OCI-LY7 (cell line): Measurements from ENCODE around the gene METTL27. TPM values are rescaled to one million over a fixed set of nuclear protein-coding genes. Genes with fewer than 3 reads are reported as not detected.
"Not testable (repeated sequence)": the region's sequence is repeated elsewhere in the genome, so short reads cannot be mapped to it uniquely, and the experiment has no call there.

Source experiments
- BruUV-seq: library from RNA; stranded (reverse); fragments of 400-500 nt; replicated peaks from 2 replicates; lab custom pipeline; 2021; lab: Mats Ljungman, UMichigan
- CTCF ChIA-PET: fragments of 300-600 bp; sonication (Branson Sonifier 250); formaldehyde crosslinking; loops from one replicate; lab custom pipeline; 2022; ENCODE audit warnings: antibody characterized with exemption; ENCODE audit not compliant: unreplicated experiment; lab: Charles Lee
- POLR2A ChIA-PET: fragments of 300-600 bp; sonication (Branson Sonifier 250); formaldehyde crosslinking; loops from one replicate; lab custom pipeline; 2022; ENCODE audit warnings: antibody characterized with exemption; lab: Charles Lee
- DNase-seq: peaks from one replicate; pipeline ENCODE4 v3.0.0-alpha.2; 2015; ENCODE audit warnings: low spot score
- H2AFZ ChIP-seq: fragments of 200-600 bp; sonication (generic), shearing (Covaris generic); 2 replicates; pipeline ENCODE4 v1.6.1; 2014; ENCODE audit warnings: mild to moderate bottlenecking, antibody characterized with exemption, low read length, moderate library complexity
- H3K27ac ChIP-seq: fragments of 200-600 bp; sonication (generic); 2 replicates; pipeline ENCODE4 v1.5.1; 2014; ENCODE audit warnings: mixed run types, low read depth, mild to moderate bottlenecking, moderate library complexity, low read length, inconsistent platforms; ENCODE audit not compliant: poor library complexity, severe bottlenecking
- H3K36me3 ChIP-seq: fragments of 200-600 bp; sonication (generic); 2 replicates; pipeline ENCODE4 v1.6.1; 2014; ENCODE audit warnings: mild to moderate bottlenecking, antibody characterized with exemption, low read length, moderate library complexity, mixed read lengths; ENCODE audit not compliant: insufficient read depth
- H3K4me1 ChIP-seq: fragments of 200-600 bp; sonication (generic); 2 replicates; pipeline ENCODE4 v1.5.1; 2014; ENCODE audit warnings: mild to moderate bottlenecking, low read length; ENCODE audit not compliant: insufficient read depth, poor library complexity, severe bottlenecking
- H3K4me2 ChIP-seq: fragments of 200-600 bp; sonication (generic); 2 replicates; pipeline ENCODE4 v1.6.1; 2014; ENCODE audit warnings: mild to moderate bottlenecking, low read length
- H3K4me3 ChIP-seq: fragments of 200-600 bp; sonication (generic); 2 replicates; pipeline ENCODE4 v1.5.1; 2014; ENCODE audit warnings: mild to moderate bottlenecking, low read depth, low read length; ENCODE audit not compliant: poor library complexity, severe bottlenecking
- H3K79me2 ChIP-seq: fragments of 200-600 bp; sonication (generic); 2 replicates; pipeline ENCODE4 v1.6.1; 2016; ENCODE audit warnings: low read depth, mild to moderate bottlenecking, low read length, moderate library complexity, mixed read lengths; ENCODE audit not compliant: insufficient read depth
- H3K9me2 ChIP-seq: fragments of 200-600 bp; sonication (generic); 2 replicates; pipeline ENCODE4 v1.6.1; 2016; ENCODE audit warnings: mild to moderate bottlenecking, low read length, mixed read lengths; ENCODE audit not compliant: insufficient read depth
- H3K9me3 ChIP-seq: fragments of 200-600 bp; sonication (generic); 2 replicates; pipeline ENCODE4 v1.6.1; 2014; ENCODE audit warnings: mild to moderate bottlenecking, mixed run types, low read length, mixed read lengths
- H4K20me1 ChIP-seq: fragments of 200-600 bp; sonication (generic); 2 replicates; pipeline ENCODE4 v1.6.1; 2014; ENCODE audit warnings: mild to moderate bottlenecking, antibody characterized with exemption, low read length, moderate library complexity, mixed read lengths; ENCODE audit not compliant: insufficient read depth
- EZH2phosphoT487 ChIP-seq: fragments of 200-600 bp; sonication (generic); IDR thresholded peaks from 2 replicates; pipeline ENCODE4 v1.6.1; 2018; ENCODE audit warnings: low read depth, borderline replicate concordance, mild to moderate bottlenecking, mixed run types, antibody characterized with exemption, low read length, moderate library complexity, mixed read lengths
- intact Hi-C: fragments of 100-400 bp; cut with micrococcal nuclease; formaldehyde crosslinking; loops from one replicate; pipeline ENCODE4 v1.10.0; 2022; ENCODE audit not compliant: unreplicated experiment
- total RNA-seq, 2 experiments: library from RNA; depleted of rRNA in 1 of 2; stranded (reverse); fragments of >200 nt in 1 of 2; shearing (Covaris generic) in 1 of 2; gene quantifications; 2 replicates each; pipeline ENCODE4 v1.2.3, GENCODE V29; 2014 to 2022
- TF ChIP-seq, protein P1 (sequence below): fragments of 200-600 bp; sonication (generic); conservative IDR thresholded peaks from 2 replicates; pipeline ENCODE4 v1.5.1; 2014; ENCODE audit warnings: mild to moderate bottlenecking, antibody characterized with exemption, low read length, moderate library complexity, mixed read lengths

Gene METTL27
- total RNA-seq, 2 experiments from 2014 or later: 0.92 to 2.1 TPM

DNA sequence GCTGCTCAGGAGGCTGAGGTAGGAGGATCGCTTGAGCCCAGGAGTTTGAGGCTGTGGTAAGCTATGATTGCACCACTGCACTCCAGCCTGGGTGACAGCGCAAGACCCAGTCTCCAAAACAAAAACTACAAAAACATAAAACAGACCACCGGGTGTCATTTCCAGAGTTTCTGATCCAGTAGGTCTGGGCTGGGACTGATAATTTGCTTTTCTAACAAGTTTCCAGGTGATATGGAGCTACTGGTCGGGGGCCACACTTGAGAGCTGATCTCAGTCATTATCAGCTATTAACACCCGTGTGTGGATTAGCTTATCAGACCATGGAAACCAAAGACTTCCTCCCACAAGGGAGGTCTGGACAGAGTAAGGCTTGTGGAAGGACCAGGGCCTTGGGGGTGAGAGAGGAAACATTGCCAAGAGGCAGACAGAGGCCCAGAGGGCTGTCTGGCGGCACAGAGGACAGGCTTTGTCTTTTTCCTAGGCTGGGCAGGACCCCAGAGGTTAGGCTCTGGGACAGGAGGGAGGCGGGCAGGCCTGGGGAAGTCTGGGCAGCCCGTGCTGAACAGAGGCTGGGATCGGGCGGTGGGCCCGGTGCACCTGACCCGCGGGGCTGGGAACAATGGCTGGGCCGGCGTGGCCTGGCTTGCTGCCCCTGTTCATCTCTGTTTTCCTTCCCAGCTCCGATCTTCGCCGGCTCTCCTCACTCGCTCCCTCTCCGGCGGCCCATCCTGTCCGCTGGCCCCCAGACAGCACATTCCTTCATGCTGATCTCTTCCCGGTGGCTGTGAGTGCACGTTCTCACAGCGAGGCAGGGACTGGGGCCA is 43.9 kb upstream of the METTL27 start:
- H3K9me2 ChIP-seq: no peaks in the 10 kb centered on the region
- no peaks in the 10 kb centered on the region for H3K4me1 ChIP-seq
- no peaks in the 10 kb centered on the region for H3K9me3 ChIP-seq
- intact Hi-C loops: no loop called here
- no peak overlapping the region for H2AFZ ChIP-seq
- H3K4me2 ChIP-seq: no peak overlapping the region
- POLR2A ChIA-PET: no interaction called here
- CTCF ChIA-PET: no interaction called here
- no peaks in the 10 kb centered on the region for H4K20me1 ChIP-seq
- no peak overlapping the region for H3K27ac ChIP-seq
- TF ChIP-seq, protein P1, sequence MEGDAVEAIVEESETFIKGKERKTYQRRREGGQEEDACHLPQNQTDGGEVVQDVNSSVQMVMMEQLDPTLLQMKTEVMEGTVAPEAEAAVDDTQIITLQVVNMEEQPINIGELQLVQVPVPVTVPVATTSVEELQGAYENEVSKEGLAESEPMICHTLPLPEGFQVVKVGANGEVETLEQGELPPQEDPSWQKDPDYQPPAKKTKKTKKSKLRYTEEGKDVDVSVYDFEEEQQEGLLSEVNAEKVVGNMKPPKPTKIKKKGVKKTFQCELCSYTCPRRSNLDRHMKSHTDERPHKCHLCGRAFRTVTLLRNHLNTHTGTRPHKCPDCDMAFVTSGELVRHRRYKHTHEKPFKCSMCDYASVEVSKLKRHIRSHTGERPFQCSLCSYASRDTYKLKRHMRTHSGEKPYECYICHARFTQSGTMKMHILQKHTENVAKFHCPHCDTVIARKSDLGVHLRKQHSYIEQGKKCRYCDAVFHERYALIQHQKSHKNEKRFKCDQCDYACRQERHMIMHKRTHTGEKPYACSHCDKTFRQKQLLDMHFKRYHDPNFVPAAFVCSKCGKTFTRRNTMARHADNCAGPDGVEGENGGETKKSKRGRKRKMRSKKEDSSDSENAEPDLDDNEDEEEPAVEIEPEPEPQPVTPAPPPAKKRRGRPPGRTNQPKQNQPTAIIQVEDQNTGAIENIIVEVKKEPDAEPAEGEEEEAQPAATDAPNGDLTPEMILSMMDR: no peak
- TF ChIP-seq EZH2phosphoT487: no peak
- H3K79me2 ChIP-seq: no peaks in the 10 kb centered on the region
- no peak overlapping the region for H3K4me3 ChIP-seq
- DNase-seq: no peak
- BruUV-seq: no TSS peak
- no peaks in the 10 kb centered on the region for H3K36me3 ChIP-seq

DNA sequence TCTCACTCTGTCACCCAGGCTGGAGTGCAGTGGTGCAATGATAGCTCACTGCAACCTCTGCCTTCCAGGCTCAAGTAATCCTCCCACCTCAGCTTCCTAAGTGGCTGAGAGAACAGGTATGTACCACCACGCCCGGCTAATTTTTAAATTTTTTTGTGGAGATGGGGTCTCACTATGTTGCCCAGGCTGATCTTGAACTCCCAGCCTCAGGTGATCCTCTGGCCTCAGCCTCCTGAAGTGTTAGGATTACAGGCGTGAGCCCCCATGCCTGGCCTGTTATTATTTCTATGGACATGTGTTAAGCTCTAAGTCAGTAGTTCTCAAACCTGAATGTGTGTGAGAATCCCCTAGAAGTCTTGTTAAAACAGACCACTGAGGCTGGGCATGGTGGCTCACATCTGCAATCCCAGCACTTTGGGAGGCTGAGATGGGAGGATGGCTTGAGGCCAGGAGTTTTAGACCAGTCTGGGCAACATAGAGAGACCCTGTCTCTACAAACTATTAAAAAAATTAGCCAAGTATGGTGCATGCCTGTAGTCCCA is 43.2 kb upstream of the METTL27 start:
- ChIA-PET CTCF (no interaction called here), POLR2A (no interaction called here)
- Histone ChIP-seq H3K36me3 (no peaks in the 10 kb centered on the region), H3K79me2 (no peaks in the 10 kb centered on the region), H3K4me3 (no peak overlapping the region), H3K9me3 (no peaks in the 10 kb centered on the region), H3K4me2 (no peak overlapping the region), H2AFZ (no peak overlapping the region), H3K9me2 (no peaks in the 10 kb centered on the region), H3K4me1 (no peaks in the 10 kb centered on the region), H4K20me1 (no peaks in the 10 kb centered on the region), H3K27ac (no peak overlapping the region)
- DNase-seq: no peak
- no TSS peak for BruUV-seq
- intact Hi-C loops: no loop called here
- TF ChIP-seq, protein P1: no peak
- TF ChIP-seq EZH2phosphoT487: no peak

DNA sequence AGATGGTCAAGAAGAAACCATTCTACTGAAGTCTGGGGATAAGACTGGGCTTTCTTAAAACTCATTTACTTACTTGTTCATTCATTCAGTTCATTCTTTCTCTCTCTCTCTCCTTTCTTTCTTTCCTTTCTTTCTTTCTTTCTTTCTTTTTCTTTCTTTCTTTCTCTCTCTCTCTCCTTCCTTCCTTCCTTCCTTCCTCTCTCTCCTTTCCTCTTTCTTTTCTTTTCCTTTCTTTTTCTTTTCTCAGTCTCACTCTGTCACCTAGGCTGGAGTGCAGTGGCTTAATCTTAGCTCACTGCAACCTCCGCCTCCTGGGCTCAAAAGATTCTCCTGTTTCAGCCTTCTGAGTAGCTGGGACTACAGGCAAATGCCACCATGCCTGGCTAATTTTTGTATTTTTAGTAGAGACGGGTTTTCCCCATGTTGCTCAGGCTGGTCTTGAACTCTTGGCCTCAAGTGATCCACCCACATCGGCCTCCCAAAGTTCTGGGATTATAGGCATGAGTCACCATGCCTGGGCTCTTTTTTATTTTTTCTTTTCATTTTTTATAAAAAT is 42.6 kb upstream of the METTL27 start:
- H3K79me2 ChIP-seq, H3K36me3 ChIP-seq, H3K4me1 ChIP-seq, H3K27ac ChIP-seq, CTCF ChIA-PET, H3K9me2 ChIP-seq, H4K20me1 ChIP-seq, H3K4me3 ChIP-seq, H3K9me3 ChIP-seq, H2AFZ ChIP-seq, POLR2A ChIA-PET, H3K4me2 ChIP-seq, intact Hi-C loops, DNase-seq, BruUV-seq: not testable (repeated sequence)
